PC-9 (cell line): ENCODE results near the gene NOTCH4.

Experiments used
- EZH2 ChIP-seq: fragments of 200-600 bp; sonication (generic); IDR thresholded peaks from 2 replicates; pipeline ENCODE4 v1.8.0; 2017; ENCODE audit warnings: antibody characterized with exemption, low read depth
- TF ChIP-seq, protein P1 (sequence below): fragments of 200-600 bp; sonication (generic); conservative IDR thresholded peaks from 2 replicates; pipeline ENCODE4 v1.6.1; 2017; ENCODE audit warnings: mixed run types, antibody characterized with exemption, mild to moderate bottlenecking, moderate library complexity

DNA sequence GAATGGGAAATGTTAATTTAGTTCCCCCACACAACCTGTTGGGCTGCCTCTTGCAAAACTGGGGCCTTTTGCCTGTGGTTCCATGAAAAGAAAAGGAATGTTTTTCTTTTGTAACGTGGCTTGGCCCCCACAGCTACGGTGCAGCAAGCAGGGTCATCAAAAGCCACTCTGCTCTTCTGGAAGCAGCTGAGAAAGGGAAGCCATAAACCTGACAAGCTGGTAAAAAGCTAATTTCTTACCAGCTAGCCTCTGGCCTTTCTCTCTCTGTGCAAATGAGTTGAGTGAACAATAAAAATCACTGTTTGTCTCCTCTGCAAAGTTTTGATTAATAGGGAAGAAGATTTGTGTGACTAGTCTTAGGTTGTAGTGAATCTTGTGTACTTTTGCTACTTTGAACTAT is 23.5 kb upstream of the NOTCH4 start:
- TF ChIP-seq, protein P1, sequence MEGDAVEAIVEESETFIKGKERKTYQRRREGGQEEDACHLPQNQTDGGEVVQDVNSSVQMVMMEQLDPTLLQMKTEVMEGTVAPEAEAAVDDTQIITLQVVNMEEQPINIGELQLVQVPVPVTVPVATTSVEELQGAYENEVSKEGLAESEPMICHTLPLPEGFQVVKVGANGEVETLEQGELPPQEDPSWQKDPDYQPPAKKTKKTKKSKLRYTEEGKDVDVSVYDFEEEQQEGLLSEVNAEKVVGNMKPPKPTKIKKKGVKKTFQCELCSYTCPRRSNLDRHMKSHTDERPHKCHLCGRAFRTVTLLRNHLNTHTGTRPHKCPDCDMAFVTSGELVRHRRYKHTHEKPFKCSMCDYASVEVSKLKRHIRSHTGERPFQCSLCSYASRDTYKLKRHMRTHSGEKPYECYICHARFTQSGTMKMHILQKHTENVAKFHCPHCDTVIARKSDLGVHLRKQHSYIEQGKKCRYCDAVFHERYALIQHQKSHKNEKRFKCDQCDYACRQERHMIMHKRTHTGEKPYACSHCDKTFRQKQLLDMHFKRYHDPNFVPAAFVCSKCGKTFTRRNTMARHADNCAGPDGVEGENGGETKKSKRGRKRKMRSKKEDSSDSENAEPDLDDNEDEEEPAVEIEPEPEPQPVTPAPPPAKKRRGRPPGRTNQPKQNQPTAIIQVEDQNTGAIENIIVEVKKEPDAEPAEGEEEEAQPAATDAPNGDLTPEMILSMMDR: no peak
- no peak for TF ChIP-seq EZH2
